Keratinocyte (primary cell): ENCODE results near the gene SLA2.

Experiments
- CTCF ChIP-seq, 3 experiments: IDR thresholded peaks in 1 of 3; conservative IDR thresholded peaks in 1 of 3; optimal IDR thresholded peaks in 1 of 3; 2 replicates in 2 of 3; 3 replicates in 1 of 3; pipeline versions ENCODE3 to v1.5.1; 2011; ENCODE audit warnings: low read length in 3 of 3, mild to moderate bottlenecking in 3 of 3, moderate library complexity in 2 of 3, control low read depth in 1 of 3, inconsistent platforms in 1 of 3; ENCODE audit not compliant: insufficient read depth in 2 of 3; ENCODE audit errors: extremely low read depth in 1 of 3
- EZH2 ChIP-seq: IDR thresholded peaks from one replicate; pipeline ENCODE4 v1.6.1; 2012; ENCODE audit warnings: inconsistent platforms, mild to moderate bottlenecking, low read length, moderate library complexity

- no peak for TF ChIP-seq CTCF (optimal IDR thresholded peaks at IDR 0.05 in 1 of 3, IDR thresholded peaks at IDR 0.05 in 1 of 3, conservative IDR thresholded peaks at IDR 0.05 in 1 of 3; ENCODE audit: extremely low read depth in 1 of 3, insufficient read depth in 2 of 3, low read length in 3 of 3)
- no peak for TF ChIP-seq EZH2
These were observed at the start of gene SLA2 for GRCh38 chr20:36645998-36646397.
